SK-N-SH treated with all-trans-retinoic acid at 6 μM for 48 hours (cell line): ENCODE results near the gene FAM234A.

Source experiments
- RARB ChIP-seq: fragments of 250-450 bp; sonication (Bioruptor Pico); IDR thresholded peaks from 2 replicates; pipeline ENCODE4 v1.8.0; 2021; ENCODE audit warnings: mild to moderate bottlenecking, moderate library complexity
- TCF4 ChIP-seq: fragments of 250-450 bp; sonication (Bioruptor Pico); IDR thresholded peaks from 2 replicates; pipeline ENCODE4 v1.8.0; 2021; ENCODE audit warnings: mild to moderate bottlenecking, moderate library complexity, borderline replicate concordance
- ZNF8 ChIP-seq: fragments of 450-650 bp; formaldehyde crosslinking; IDR thresholded peaks from 2 replicates; pipeline ENCODE4 v1.5.0; 2020; ENCODE audit warnings: mild to moderate bottlenecking, moderate library complexity
- TF ChIP-seq, protein P1 (sequence below): fragments of 250-450 bp; sonication (Bioruptor Pico); IDR thresholded peaks from 2 replicates; pipeline ENCODE4 v1.8.0; 2021; ENCODE audit warnings: low read depth, mild to moderate bottlenecking, moderate library complexity, borderline replicate concordance

DNA sequence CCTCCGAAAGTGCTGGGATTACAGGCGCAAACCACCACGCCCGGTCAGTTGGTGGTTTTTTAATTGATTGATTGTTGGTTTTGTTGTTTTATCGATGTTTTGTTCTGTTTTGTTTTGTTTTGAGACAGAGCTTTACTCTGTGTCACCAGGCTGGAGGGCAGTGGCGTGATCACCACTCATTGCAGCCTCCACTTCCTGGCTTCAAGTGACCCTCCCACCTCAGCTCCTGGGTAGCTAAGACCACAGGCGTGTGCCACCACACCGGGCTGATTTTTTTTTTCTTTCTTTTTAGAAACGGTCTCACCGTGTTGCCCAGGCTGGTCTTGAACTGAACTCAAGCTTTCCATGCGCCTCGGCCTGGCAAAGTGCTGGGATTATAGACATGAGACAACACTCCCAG lies 12.4 kb downstream of the FAM234A start:
- TF ChIP-seq RARB (CRISPR knock-in tag) (no peak), ZNF8 (CRISPR knock-in tag) (no peak), TCF4 (no peak)
- TF ChIP-seq, protein P1, sequence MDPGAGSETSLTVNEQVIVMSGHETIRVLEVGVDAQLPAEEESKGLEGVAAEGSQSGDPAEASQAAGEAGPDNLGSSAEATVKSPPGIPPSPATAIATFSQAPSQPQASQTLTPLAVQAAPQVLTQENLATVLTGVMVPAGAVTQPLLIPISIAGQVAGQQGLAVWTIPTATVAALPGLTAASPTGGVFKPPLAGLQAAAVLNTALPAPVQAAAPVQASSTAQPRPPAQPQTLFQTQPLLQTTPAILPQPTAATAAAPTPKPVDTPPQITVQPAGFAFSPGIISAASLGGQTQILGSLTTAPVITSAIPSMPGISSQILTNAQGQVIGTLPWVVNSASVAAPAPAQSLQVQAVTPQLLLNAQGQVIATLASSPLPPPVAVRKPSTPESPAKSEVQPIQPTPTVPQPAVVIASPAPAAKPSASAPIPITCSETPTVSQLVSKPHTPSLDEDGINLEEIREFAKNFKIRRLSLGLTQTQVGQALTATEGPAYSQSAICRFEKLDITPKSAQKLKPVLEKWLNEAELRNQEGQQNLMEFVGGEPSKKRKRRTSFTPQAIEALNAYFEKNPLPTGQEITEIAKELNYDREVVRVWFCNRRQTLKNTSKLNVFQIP (CRISPR knock-in tag): no peak
